ENCODE measurements around the gene HNRNPUL1. TPM values are rescaled to one million over a fixed set of nuclear protein-coding genes. Genes with fewer than 3 reads are reported as not detected.
A peak's percentile ranks its signal among the peaks of the same experiment; 100 is the strongest.

Gene HNRNPUL1
- total and polyA plus RNA-seq, 10 of the 15 experiments (the other 5 are each of a cell fraction or from before 2014, with no cell fraction given), result 11.1 to 276 (median 117) TPM

DNA sequence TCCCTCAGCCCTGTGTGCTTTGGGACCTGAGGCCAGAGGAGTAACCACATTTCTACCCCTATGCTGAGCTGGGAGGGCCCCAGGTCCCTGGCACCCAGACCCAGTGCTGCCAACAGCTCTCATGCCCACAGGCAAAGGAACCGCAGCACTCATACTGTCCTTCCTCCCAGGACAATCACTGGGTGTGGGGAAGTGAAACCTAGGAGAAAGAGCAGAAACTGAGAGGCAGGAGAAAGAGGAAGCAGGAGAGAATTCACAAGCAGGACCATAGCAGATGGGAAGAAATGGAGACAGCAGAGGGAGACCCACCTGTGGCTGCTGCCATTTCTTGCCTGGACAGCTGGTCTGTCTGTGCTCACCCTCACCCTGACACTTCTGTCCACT is 64.7 kb downstream of the HNRNPUL1 start (continued):
- TF ChIP-seq, protein P1, sequence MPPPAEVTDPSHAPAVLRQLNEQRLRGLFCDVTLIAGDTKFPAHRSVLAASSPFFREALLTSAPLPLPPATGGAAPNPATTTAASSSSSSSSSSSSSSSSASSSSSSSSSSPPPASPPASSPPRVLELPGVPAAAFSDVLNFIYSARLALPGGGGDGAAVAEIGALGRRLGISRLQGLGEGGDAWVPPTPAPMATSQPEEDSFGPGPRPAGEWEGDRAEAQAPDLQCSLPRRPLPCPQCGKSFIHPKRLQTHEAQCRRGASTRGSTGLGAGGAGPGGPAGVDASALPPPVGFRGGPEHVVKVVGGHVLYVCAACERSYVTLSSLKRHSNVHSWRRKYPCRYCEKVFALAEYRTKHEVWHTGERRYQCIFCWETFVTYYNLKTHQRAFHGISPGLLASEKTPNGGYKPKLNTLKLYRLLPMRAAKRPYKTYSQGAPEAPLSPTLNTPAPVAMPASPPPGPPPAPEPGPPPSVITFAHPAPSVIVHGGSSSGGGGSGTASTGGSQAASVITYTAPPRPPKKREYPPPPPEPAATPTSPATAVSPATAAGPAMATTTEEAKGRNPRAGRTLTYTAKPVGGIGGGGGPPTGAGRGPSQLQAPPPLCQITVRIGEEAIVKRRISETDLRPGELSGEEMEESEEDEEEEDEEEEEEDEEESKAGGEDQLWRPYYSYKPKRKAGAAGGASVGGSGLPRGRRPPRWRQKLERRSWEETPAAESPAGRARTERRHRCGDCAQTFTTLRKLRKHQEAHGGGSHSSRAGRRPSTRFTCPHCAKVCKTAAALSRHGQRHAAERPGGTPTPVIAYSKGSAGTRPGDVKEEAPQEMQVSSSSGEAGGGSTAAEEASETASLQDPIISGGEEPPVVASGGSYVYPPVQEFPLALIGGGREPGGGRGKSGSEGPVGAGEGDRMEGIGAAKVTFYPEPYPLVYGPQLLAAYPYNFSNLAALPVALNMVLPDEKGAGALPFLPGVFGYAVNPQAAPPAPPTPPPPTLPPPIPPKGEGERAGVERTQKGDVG (CRISPR knock-in tag; IDR thresholded peaks at IDR 0.05), result no peak
- TF ChIP-seq POU2F2 (IDR thresholded peaks at IDR 0.05; ENCODE audit: borderline replicate concordance, low read depth, low read length), result no peak
- no peak for TF ChIP-seq HCFC1 (IDR thresholded peaks at IDR 0.05; ENCODE audit: low read length)
- TF ChIP-seq BHLHE40 (IDR thresholded peaks at IDR 0.05; ENCODE audit: borderline replicate concordance in 1 of 2, low read depth in 2 of 2, low read length in 1 of 2), result no peak
- no peak for TF ChIP-seq KDM1A (IDR thresholded peaks at IDR 0.05; ENCODE audit: borderline replicate concordance)
- TF ChIP-seq SMAD1 (IDR thresholded peaks at IDR 0.05; ENCODE audit: low read depth, partially characterized antibody), result no peak
- no peak for TF ChIP-seq ATF7 (IDR thresholded peaks at IDR 0.05; ENCODE audit: low read depth)
- no peak for TF ChIP-seq SP1 (IDR thresholded peaks at IDR 0.05; ENCODE audit: low read depth, low read length)
- TF ChIP-seq SPI1 (IDR thresholded peaks at IDR 0.05; ENCODE audit: borderline replicate concordance, insufficient read depth, low read depth, low read length), result peak; percentile 92
- peak; percentile 75 for TF ChIP-seq IKZF2 (IDR thresholded peaks at IDR 0.05)

DNA sequence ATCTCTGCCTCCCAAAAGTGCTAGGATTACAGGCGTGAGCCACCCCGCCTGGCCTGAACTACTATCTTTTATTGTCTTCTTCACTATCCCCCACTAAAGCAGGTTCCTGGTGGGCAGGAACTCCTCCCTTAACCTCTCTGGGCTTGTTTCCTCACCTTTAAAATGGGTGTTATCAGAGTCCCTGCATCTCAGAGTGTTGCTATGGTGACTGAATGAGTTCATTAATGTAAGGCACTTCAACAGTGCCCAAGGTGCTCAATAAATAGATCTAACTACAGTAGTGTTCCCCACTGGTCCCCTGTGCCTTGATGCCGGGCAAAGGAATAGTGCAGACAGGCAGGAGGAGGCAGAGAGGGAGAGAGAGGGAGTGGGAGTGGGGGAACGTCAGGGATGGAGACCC is 66.3 kb downstream of the HNRNPUL1 start:
- ATAC-seq, result no peak
- 90% methylated on average over 4 of the region's 4 CpGs for WGBS (ENCODE audit: insufficient coverage, insufficient replicate concordance, low lambda C conversion rate, missing lambda C conversion rate)
- peaks cover 11% of the 10 kb centered on the region for H3K79me2 ChIP-seq (ENCODE audit: control insufficient read depth, insufficient read depth, low read length)
- no peak overlapping the region for H3K9ac ChIP-seq (ENCODE audit: control insufficient read depth, insufficient read depth, low read length)
- no peak for FAIRE-seq
- no peaks in the 10 kb centered on the region for H4K20me1 ChIP-seq (ENCODE audit: control insufficient read depth, insufficient read depth)
- no peak overlapping the region for H3K27ac ChIP-seq (ENCODE audit: control insufficient read depth, insufficient read depth)
- H2AFZ ChIP-seq (ENCODE audit: control insufficient read depth, low read depth, low read length), result no peak overlapping the region
- H3K36me3 ChIP-seq (ENCODE audit: control insufficient read depth in 2 of 2, insufficient read depth in 2 of 2, low read length in 1 of 2), result peaks cover 15 to 16% of the 10 kb centered on the region in 2 experiments
- no peak for DNase-seq (ENCODE audit: low read depth, low spot score)
- in situ Hi-C loops (cut with MboI) (no loop called here), intact Hi-C loops (cut with micrococcal nuclease; ENCODE audit: unreplicated experiment) (no loop called here)
- ChIA-PET POLR2A (no interaction called here), CTCF (no interaction called here), RAD21 (ENCODE audit: unreplicated experiment) (no interaction called here), SMC1A (ENCODE audit: uncharacterized antibody, unreplicated experiment) (no interaction called here)
- no peaks in the 10 kb centered on the region for H3K27me3 ChIP-seq (replicated peaks in 1 of 2; ENCODE audit: control insufficient read depth in 2 of 2, insufficient read depth in 2 of 2, low read length in 1 of 2)
- H3K4me3 ChIP-seq, result no peak overlapping the region
- BruUV-seq (replicated peaks), result no TSS peak
- peaks cover 45% of the 10 kb centered on the region for H3K4me1 ChIP-seq (ENCODE audit: control insufficient read depth, insufficient read depth, low read length)
- no peak overlapping the region for H3K4me2 ChIP-seq (ENCODE audit: control insufficient read depth, insufficient read depth)
- TF ChIP-seq, protein P2, sequence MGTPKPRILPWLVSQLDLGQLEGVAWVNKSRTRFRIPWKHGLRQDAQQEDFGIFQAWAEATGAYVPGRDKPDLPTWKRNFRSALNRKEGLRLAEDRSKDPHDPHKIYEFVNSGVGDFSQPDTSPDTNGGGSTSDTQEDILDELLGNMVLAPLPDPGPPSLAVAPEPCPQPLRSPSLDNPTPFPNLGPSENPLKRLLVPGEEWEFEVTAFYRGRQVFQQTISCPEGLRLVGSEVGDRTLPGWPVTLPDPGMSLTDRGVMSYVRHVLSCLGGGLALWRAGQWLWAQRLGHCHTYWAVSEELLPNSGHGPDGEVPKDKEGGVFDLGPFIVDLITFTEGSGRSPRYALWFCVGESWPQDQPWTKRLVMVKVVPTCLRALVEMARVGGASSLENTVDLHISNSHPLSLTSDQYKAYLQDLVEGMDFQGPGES (IDR thresholded peaks at IDR 0.05), result no peak
- no peak for TF ChIP-seq CBX3 (IDR thresholded peaks at IDR 0.05; ENCODE audit: borderline replicate concordance, low read depth)
- TF ChIP-seq STAT3 (IDR thresholded peaks at IDR 0.05; ENCODE audit: low read depth, low read length), result no peak
- TF ChIP-seq POLR2A (IDR thresholded peaks at IDR 0.05; ENCODE audit: low read depth, low read length), result no peak
- no peak for TF ChIP-seq ZNF24 (IDR thresholded peaks at IDR 0.05)
- no peak for TF ChIP-seq EED (IDR thresholded peaks at IDR 0.05; ENCODE audit: low read depth)
- TF ChIP-seq CEBPB (IDR thresholded peaks at IDR 0.05; ENCODE audit: borderline replicate concordance in 1 of 2, low read depth in 2 of 2, low read length in 2 of 2), result no peak
- TF ChIP-seq ZSCAN29 (IDR thresholded peaks at IDR 0.05), result no peak
- TF ChIP-seq YBX1 (IDR thresholded peaks at IDR 0.05), result no peak
- TF ChIP-seq JUNB (IDR thresholded peaks at IDR 0.05), result no peak
- H3K9me3 ChIP-seq (replicated peaks; ENCODE audit: control insufficient read depth, insufficient read depth, low read length), result no peaks in the 10 kb centered on the region
